Urothelium cell line (cell line): ENCODE data around the gene ASAH2B.

Experiments used
- DNase-seq: peaks from one replicate; pipeline ENCODE4 v3.0.0; 2011; ENCODE audit warnings: low spot score, mixed read lengths
- FAIRE-seq: peaks from 2 replicates; lab custom pipeline; 2011; peaks lifted over from hg19 to GRCh38; lab: Jason Lieb, UNC

The ASAH2B gene

DNA sequence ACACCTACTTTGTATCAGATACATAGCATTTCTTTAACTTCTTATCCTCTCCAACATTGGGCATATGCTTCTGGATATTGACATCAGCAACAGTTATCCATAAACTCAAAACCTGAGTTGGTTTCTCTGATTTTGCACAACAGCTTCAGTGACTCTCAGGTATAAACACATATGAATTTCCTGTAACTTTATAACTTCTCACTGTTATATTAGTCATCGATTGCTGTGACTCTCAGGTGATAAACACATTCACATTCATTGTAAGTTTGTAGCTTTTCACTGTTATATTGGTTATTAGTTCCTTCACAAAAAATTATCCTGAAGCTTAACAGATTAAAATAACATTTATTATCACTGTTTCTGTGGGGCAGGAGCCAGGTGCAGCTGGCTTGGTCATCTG is 57.0 kb downstream of the ASAH2B start:
- FAIRE-seq (no peak), DNase-seq (no peak)

DNA sequence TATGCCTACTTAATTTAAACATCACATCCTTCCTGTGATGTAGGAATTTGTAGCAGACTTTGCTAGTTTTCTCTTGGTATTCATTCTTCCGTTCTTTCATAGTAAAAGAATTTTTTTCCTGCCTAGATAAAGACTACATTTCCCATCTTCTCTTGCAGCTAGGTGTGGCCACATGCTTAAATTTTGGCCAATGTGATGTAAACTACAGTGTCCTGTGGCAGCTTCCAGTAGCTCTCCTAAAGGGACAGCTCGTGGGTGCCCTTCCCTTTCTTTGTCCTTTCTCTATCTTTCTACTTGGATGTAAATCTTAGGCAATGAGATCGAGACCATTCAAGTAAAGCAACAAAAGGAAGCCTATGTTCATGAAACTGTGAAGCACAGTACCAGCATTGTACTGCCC is 58.6 kb downstream of the ASAH2B start:
- FAIRE-seq (no peak), DNase-seq (no peak)

DNA sequence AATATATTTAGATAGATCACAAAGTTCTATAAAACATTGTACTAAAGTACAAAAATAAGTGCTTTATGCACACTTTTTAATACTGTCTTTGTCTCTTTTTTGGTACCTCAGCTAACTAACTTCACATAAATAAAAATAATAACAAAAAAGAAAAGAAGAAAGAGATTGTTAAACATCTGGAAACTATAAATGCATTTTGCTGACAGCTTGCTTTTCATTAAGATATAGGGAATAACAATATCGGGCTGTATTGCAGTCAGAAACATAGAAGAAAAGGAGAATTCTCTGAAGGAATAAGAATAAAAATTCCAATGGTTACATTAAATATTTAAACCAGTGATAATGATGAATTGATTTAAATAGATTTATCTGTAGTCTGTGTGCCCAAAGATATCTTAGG is 59.9 kb downstream of the ASAH2B start:
- no peak for FAIRE-seq

DNA sequence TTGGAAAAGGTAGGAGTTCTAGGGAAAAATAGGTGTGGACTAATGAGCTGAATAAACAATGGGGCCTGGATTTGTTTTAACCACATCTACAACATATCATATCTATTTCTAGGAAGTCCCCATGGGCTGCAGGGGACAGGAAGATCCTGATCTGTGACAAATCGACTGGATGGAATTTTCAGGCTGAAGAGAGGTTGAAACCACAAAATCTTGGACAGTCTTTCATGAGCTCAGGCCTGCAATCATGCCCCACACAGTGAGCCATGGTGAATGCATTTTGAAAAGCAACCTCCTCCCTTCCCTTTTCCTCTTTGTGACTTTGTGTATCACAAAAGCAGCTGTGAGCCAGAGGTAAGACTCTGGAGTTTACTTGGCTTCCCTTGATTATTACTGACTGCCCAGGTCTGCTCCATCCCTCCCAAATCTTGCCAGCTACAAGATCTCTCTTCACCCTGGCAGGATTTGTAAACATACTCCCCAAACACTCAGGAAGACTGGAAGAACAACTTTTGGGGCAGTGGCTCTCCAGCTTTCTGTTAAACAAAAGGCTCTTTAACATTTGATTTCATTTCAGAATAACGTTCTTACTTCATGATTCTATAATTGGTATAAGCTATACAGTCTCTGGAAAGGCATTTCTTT is 66.4 kb downstream of the ASAH2B start:
- DNase-seq = no peak
- FAIRE-seq = no peak

More for the DNA sequence above, 59.9 kb downstream of the ASAH2B start:
- no peak for DNase-seq

DNA sequence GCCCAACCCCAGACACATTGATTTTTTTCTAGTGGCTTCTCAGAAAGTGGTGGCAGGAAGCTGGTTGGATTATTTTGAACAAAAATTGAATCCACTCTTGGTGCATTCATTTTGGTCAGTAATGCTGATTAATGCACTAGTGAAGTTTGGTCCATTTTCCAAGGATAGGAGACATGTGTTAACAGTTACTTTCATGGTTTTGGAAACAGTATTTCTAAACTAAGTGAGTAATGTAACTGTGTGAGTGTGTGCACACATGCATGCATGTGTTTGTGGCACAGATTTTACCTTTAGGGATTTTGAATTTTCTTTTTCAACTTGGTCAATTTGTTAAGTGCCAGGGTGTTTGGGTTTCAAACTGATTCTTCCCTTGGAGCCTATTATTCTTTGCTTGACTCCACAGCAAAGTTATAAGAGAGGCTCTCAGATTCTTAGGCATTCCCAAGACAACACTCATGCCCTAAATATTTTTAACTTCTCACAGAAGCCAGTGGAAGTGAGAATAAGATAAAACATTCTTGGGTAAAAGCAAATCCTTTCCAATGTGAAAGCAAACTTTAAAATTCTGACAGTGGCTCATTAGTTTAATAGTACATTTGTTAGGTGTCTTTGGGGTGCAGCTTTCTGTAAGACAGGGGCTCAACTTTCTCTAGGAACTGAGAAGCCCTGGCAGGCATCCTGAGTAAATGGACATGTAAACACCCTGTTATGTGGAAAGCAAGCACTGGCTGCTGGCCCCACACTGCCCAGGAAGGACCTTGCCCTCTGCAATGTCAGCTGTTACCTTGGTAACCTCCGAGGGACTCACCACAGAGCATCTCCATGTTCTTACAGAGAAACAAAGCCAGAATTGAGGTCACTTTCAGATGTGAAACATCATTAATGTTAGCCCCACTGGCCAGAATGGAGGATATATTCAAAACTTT is 68.4 kb downstream of the ASAH2B start:
- no peak for DNase-seq
- FAIRE-seq = no peak
